ENCODE results near the gene MAST3. TPM values are rescaled to one million over a fixed set of nuclear protein-coding genes. Genes with fewer than 3 reads are reported as not detected.

Gene MAST3
- total and polyA plus RNA-seq, 2 of the 8 experiments (the other 6 are each of a cell fraction or from before 2014, with no cell fraction given), result 3.4 to 9.0 TPM

DNA sequence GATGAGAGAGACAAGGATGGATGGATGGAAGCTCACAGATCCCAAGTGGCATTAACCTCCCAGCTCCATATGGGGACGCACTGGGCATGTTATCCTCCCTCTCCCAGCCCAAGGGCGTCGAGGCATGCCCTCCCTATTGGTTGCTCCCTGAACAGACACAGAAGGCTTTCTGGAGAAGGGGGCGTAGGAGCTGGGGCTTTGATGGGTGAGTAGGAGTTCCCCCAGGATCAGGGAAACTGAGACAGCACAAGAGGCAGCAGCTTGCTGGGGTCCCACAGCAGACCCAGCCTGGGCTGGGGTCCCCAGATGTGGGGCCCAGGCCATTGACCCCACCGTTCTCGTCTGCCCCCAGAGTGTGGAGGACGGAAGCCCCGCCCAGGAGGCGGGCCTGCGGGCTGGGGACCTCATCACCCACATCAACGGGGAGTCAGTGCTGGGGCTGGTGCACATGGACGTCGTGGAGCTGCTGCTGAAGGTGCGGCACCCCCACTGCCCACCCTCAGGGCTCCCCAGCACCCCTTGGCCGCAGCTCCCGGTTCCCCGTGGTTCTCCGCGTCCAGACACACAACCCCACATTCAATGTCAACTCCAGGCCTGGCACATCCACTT lies 47.9 kb downstream of the MAST3 start:
- Histone ChIP-seq H3K4me3 (ENCODE audit: extremely low read depth in 1 of 4, insufficient read depth in 2 of 4, low read depth in 3 of 4, low read length in 4 of 4) (no peak overlapping the region), H3K9me3 (ENCODE audit: insufficient read depth in 2 of 2, low read depth in 1 of 2, low read length in 1 of 2) (no peaks in the 10 kb centered on the region), H4K5ac (ENCODE audit: insufficient read length, low read depth, low read length) (no peak overlapping the region), H2BK12ac (ENCODE audit: low read depth, low read length) (no peak overlapping the region), H3K79me1 (ENCODE audit: low read depth, low read length) (no peaks in the 10 kb centered on the region), H2BK15ac (ENCODE audit: low read length) (no peak overlapping the region), H3K56ac (replicated peaks; ENCODE audit: insufficient read length, low read depth, low read length) (no peak overlapping the region), H3K18ac (ENCODE audit: extremely low read depth, low read length) (no peak overlapping the region), H2AFZ (ENCODE audit: low read length) (no peak overlapping the region), H3K14ac (ENCODE audit: insufficient read length) (no peak overlapping the region), H2BK120ac (replicated peaks; ENCODE audit: low read depth, low read length) (no peak overlapping the region), H4K8ac (ENCODE audit: extremely low read depth, insufficient read depth, low read length) (no peak overlapping the region), H3K27me3 (replicated peaks in 1 of 4; ENCODE audit: control insufficient read depth in 3 of 4, extremely low read depth in 1 of 4, insufficient read depth in 3 of 4, low read length in 3 of 4) (no peaks in the 10 kb centered on the region), H3K36me3 (ENCODE audit: control insufficient read depth in 2 of 4, insufficient read depth in 4 of 4, low read length in 3 of 4) (peaks cover 2 to 23% (median 14%) of the 10 kb centered on the region in 4 experiments; a peak in 6 of 8 replicates), H3K4ac (replicated peaks; ENCODE audit: insufficient read length, low read depth, low read length) (no peak overlapping the region), H3K4me1 (replicated peaks in 1 of 4; ENCODE audit: control insufficient read depth in 3 of 4, insufficient read depth in 4 of 4, low read length in 3 of 4) (no peaks in the 10 kb centered on the region), H3K27ac (ENCODE audit: low read depth, low read length) (no peak overlapping the region), H3K4me2 (ENCODE audit: insufficient read depth in 1 of 2, low read depth in 2 of 2, low read length in 2 of 2) (no peak overlapping the region), H2AK5ac (ENCODE audit: low read depth, low read length) (no peak overlapping the region), H3K79me2 (ENCODE audit: control insufficient read depth in 1 of 2, insufficient read depth in 2 of 2, low read length in 2 of 2) (no peaks in the 10 kb centered on the region), H3K9ac (replicated peaks in 1 of 4; ENCODE audit: extremely low read depth in 1 of 4, low read depth in 3 of 4, low read length in 3 of 4) (no peak overlapping the region), H2BK5ac (ENCODE audit: low read depth, low read length) (no peak overlapping the region), H3K23me2 (ENCODE audit: low read depth, low read length) (no peaks in the 10 kb centered on the region), H4K20me1 (replicated peaks in 1 of 2; ENCODE audit: control insufficient read depth in 1 of 2, insufficient read depth in 2 of 2, low read length in 2 of 2) (peaks cover 0 to 1% of the 10 kb centered on the region in 2 experiments), H4K91ac (replicated peaks; ENCODE audit: insufficient read length, low read length) (no peak overlapping the region), H3K23ac (ENCODE audit: insufficient read length) (no peak overlapping the region), H2BK20ac (ENCODE audit: low read length) (no peak overlapping the region)
- TF ChIP-seq JUND (IDR thresholded peaks at IDR 0.05; ENCODE audit: low read length) (no peak), USF2 (IDR thresholded peaks at IDR 0.05; ENCODE audit: low read length) (no peak), RXRA (IDR thresholded peaks at IDR 0.05; ENCODE audit: insufficient read depth, low read depth, low read length) (no peak), EGR1 (IDR thresholded peaks at IDR 0.05; ENCODE audit: borderline replicate concordance, low read depth, low read length) (no peak)
- ChIA-PET CTCF (ENCODE audit: partially characterized antibody) (interaction anchor here (0.6 to 1.9 kb wide), 8 partner anchors 12 to 44 kb away, joined by 3 to 6 read pairs (median 4); no protein-coding TSS in a partner anchor), POLR2A (ENCODE audit: partially characterized antibody) (interaction anchor here (1.0 to 1.6 kb wide), 3 partner anchors 8 to 28 kb away, joined by 3 to 4 read pairs (median 3); no protein-coding TSS in a partner anchor)
- FAIRE-seq (no peak), DNase-seq (ENCODE audit: low read depth in 1 of 2, low spot score in 2 of 2) (no peak)
- 96% methylated on average over 18 of the region's 19 CpGs; no CpG with 5 or more reads in 1 of the 2 experiments for WGBS, 2 experiments (ENCODE audit: extremely low coverage in 1 of 2, insufficient coverage in 1 of 2, insufficient read length in 1 of 2, insufficient replicate concordance in 2 of 2, low coverage in 1 of 2, low lambda C conversion rate in 2 of 2, missing lambda C conversion rate in 1 of 2)

Measured in H1 (cell line).